GM12878 (cell line): ENCODE data around the gene LRFN2.

Source experiments
- BRCA1 ChIP-seq: IDR thresholded peaks from 2 replicates; pipeline ENCODE4 v1.6.1; 2011; ENCODE audit warnings: low read depth, low read length, improper control_type of control experiment
- CTCF ChIP-seq, 3 experiments: IDR thresholded peaks in 2 of 3; conservative IDR thresholded peaks in 1 of 3; 2 replicates each; pipeline ENCODE4 v1.5.1; 2011; ENCODE audit warnings: low read depth in 3 of 3, low read length in 3 of 3, mild to moderate bottlenecking in 3 of 3, control low read depth in 2 of 3, moderate library complexity in 2 of 3, inconsistent platforms in 1 of 3, mixed read lengths in 1 of 3; ENCODE audit not compliant: control insufficient read depth in 2 of 3, insufficient read depth in 1 of 3; ENCODE audit errors: extremely low read depth in 1 of 3
- EP300 ChIP-seq, 2 experiments: fragments of 150-350 bp in 1 of 2; IDR thresholded peaks; 2 replicates each; pipeline ENCODE4 v1.6.1; 2011 to 2012; ENCODE audit warnings: low read depth in 2 of 2, low read length in 2 of 2, borderline replicate concordance in 1 of 2, improper control_type of control experiment in 1 of 2, inconsistent platforms in 1 of 2; ENCODE audit not compliant: control insufficient read depth in 1 of 2
- NFYB ChIP-seq: IDR thresholded peaks from 2 replicates; pipeline ENCODE4 v1.6.1; 2011; ENCODE audit warnings: low read depth, mild to moderate bottlenecking, low read length, improper control_type of control experiment, moderate library complexity; ENCODE audit not compliant: insufficient read depth
- NKRF ChIP-seq: fragments of 450-650 bp; conservative IDR thresholded peaks from 2 replicates; pipeline ENCODE4 v1.6.1; 2017; ENCODE audit warnings: mild to moderate bottlenecking, moderate library complexity
- POLR2A ChIP-seq: IDR thresholded peaks from 2 replicates; pipeline ENCODE4 v1.6.1; 2011; ENCODE audit warnings: low read depth, mild to moderate bottlenecking, low read length
- POLR2AphosphoS5 ChIP-seq: IDR thresholded peaks from 2 replicates; pipeline ENCODE4 v1.6.1; 2011; ENCODE audit warnings: mild to moderate bottlenecking, low read length, inconsistent platforms
- ZNF687 ChIP-seq: fragments of 450-650 bp; IDR thresholded peaks from 2 replicates; pipeline ENCODE4 v1.6.1; 2017; ENCODE audit warnings: mild to moderate bottlenecking, moderate library complexity

- TF ChIP-seq NKRF (no peak), BRCA1 (no peak), NFYB (no peak), POLR2AphosphoS5 (no peak), EP300 (IDR thresholded peaks at IDR 0.05; ENCODE audit: borderline replicate concordance in 1 of 2, control insufficient read depth in 1 of 2, low read depth in 2 of 2, low read length in 2 of 2) (no peak), POLR2A (no peak), CTCF (IDR thresholded peaks at IDR 0.05 in 2 of 3, conservative IDR thresholded peaks at IDR 0.05 in 1 of 3; ENCODE audit: control insufficient read depth in 2 of 3, extremely low read depth in 1 of 3, insufficient read depth in 1 of 3, low read depth in 3 of 3, low read length in 3 of 3) (no peak), ZNF687 (no peak)
These were observed 130.7 kb downstream of the LRFN2 start for GRCh38 chr6:40456390-40457013.
